SK-N-SH treated with all-trans-retinoic acid at 6 μM for 48 hours (cell line): Measurements from ENCODE around the gene PURA.

Experiments used
- ATAC-seq: fragments of 200-7000 bp; cut with Tn5 transposase; 3 replicates; pipeline ENCODE4 v1.9.1; 2020; ENCODE audit warnings: mild to moderate bottlenecking, moderate library complexity
- ARNTL ChIP-seq: fragments of 450-650 bp; formaldehyde crosslinking; IDR thresholded peaks from 2 replicates; pipeline ENCODE4 v1.5.0; 2020; ENCODE audit warnings: low read depth, mild to moderate bottlenecking, moderate library complexity, borderline replicate concordance
- BACH2 ChIP-seq: fragments of 250-450 bp; sonication (Bioruptor Pico); IDR thresholded peaks from 2 replicates; pipeline ENCODE4 v1.9.0; 2021; ENCODE audit warnings: mild to moderate bottlenecking, borderline replicate concordance
- CREB5 ChIP-seq: fragments of 250-450 bp; sonication (Bioruptor Pico); IDR thresholded peaks from 2 replicates; pipeline ENCODE4 v1.5.1; 2020; ENCODE audit warnings: low read depth, mild to moderate bottlenecking, moderate library complexity
- CSDC2 ChIP-seq: fragments of 250-450 bp; sonication (Bioruptor Pico); IDR thresholded peaks from 2 replicates; pipeline ENCODE4 v1.5.0; 2020; ENCODE audit warnings: mild to moderate bottlenecking, moderate library complexity
- CSRNP3 ChIP-seq: fragments of 250-450 bp; sonication (Bioruptor Pico); IDR thresholded peaks from 2 replicates; pipeline ENCODE4 v1.5.1; 2021; ENCODE audit warnings: mild to moderate bottlenecking, moderate library complexity
- ESRRG ChIP-seq: fragments of 250-450 bp; sonication (Bioruptor Pico); IDR thresholded peaks from 2 replicates; pipeline ENCODE4 v1.6.1; 2021; ENCODE audit warnings: mild to moderate bottlenecking
- GLIS3 ChIP-seq: fragments of 250-450 bp; sonication (Bioruptor Pico); IDR thresholded peaks from 2 replicates; pipeline ENCODE4 v1.5.0; 2020; ENCODE audit warnings: mild to moderate bottlenecking, moderate library complexity
- ISL1 ChIP-seq: fragments of 250-450 bp; sonication (Bioruptor Pico); IDR thresholded peaks from 2 replicates; pipeline ENCODE4 v2.1.2; 2022; ENCODE audit warnings: mild to moderate bottlenecking, moderate library complexity
- OSR1 ChIP-seq: fragments of 250-450 bp; sonication (Bioruptor Pico); IDR thresholded peaks from 2 replicates; pipeline ENCODE4 v1.8.0; 2022; ENCODE audit warnings: moderate library complexity, mild to moderate bottlenecking, inconsistent platforms
- POU6F1 ChIP-seq: fragments of 250-450 bp; sonication (Bioruptor Pico); IDR thresholded peaks from 2 replicates; pipeline ENCODE4 v1.8.0; 2021; ENCODE audit warnings: low read depth, mild to moderate bottlenecking, moderate library complexity, borderline replicate concordance
- PPARA ChIP-seq: fragments of 250-450 bp; sonication (Bioruptor Pico); IDR thresholded peaks from 2 replicates; pipeline ENCODE4 v1.5.0; 2020; ENCODE audit warnings: mild to moderate bottlenecking, borderline replicate concordance
- RARB ChIP-seq: fragments of 250-450 bp; sonication (Bioruptor Pico); IDR thresholded peaks from 2 replicates; pipeline ENCODE4 v1.8.0; 2021; ENCODE audit warnings: mild to moderate bottlenecking, moderate library complexity
- SNAI2 ChIP-seq: fragments of 250-450 bp; sonication (Bioruptor Pico); IDR thresholded peaks from 2 replicates; pipeline ENCODE4 v1.5.0; 2020; ENCODE audit warnings: mild to moderate bottlenecking, moderate library complexity
- TCF4 ChIP-seq: fragments of 250-450 bp; sonication (Bioruptor Pico); IDR thresholded peaks from 2 replicates; pipeline ENCODE4 v1.8.0; 2021; ENCODE audit warnings: mild to moderate bottlenecking, moderate library complexity, borderline replicate concordance
- TOX ChIP-seq: fragments of 250-450 bp; sonication (Bioruptor Pico); IDR thresholded peaks from 2 replicates; pipeline ENCODE4 v1.8.0; 2021; ENCODE audit warnings: mild to moderate bottlenecking, moderate library complexity, borderline replicate concordance
- TSHZ2 ChIP-seq: fragments of 250-450 bp; sonication (Bioruptor Pico); IDR thresholded peaks from 2 replicates; pipeline ENCODE4 v1.5.0; 2020; ENCODE audit warnings: mild to moderate bottlenecking, moderate library complexity
- ZC3H10 ChIP-seq: fragments of 250-450 bp; sonication (Bioruptor Pico); IDR thresholded peaks from 2 replicates; pipeline ENCODE4 v1.5.1; 2021; ENCODE audit warnings: mild to moderate bottlenecking, moderate library complexity
- ZFP3 ChIP-seq: fragments of 250-450 bp; sonication (Bioruptor Pico); IDR thresholded peaks from 2 replicates; pipeline ENCODE4 v1.5.0; 2020; ENCODE audit warnings: mild to moderate bottlenecking, moderate library complexity
- ZFP30 ChIP-seq: fragments of 450-650 bp; formaldehyde crosslinking; IDR thresholded peaks from 2 replicates; pipeline ENCODE4 v1.5.0; 2022; ENCODE audit warnings: mild to moderate bottlenecking, moderate library complexity
- ZNF565 ChIP-seq: fragments of 450-650 bp; formaldehyde crosslinking; conservative IDR thresholded peaks from 2 replicates; pipeline ENCODE4 v1.5.0; 2020; ENCODE audit warnings: low read depth, mild to moderate bottlenecking, moderate library complexity
- ZNF70 ChIP-seq: fragments of 450-650 bp; formaldehyde crosslinking; IDR thresholded peaks from 2 replicates; pipeline ENCODE4 v1.5.0; 2020; ENCODE audit warnings: mild to moderate bottlenecking, moderate library complexity
- ZNF8 ChIP-seq: fragments of 450-650 bp; formaldehyde crosslinking; IDR thresholded peaks from 2 replicates; pipeline ENCODE4 v1.5.0; 2020; ENCODE audit warnings: mild to moderate bottlenecking, moderate library complexity
- TF ChIP-seq, protein P1 (sequence below): fragments of 250-450 bp; sonication (Bioruptor Pico); IDR thresholded peaks from 2 replicates; pipeline ENCODE4 v1.8.0; 2020; ENCODE audit warnings: mild to moderate bottlenecking, moderate library complexity, borderline replicate concordance

PURA gene

DNA sequence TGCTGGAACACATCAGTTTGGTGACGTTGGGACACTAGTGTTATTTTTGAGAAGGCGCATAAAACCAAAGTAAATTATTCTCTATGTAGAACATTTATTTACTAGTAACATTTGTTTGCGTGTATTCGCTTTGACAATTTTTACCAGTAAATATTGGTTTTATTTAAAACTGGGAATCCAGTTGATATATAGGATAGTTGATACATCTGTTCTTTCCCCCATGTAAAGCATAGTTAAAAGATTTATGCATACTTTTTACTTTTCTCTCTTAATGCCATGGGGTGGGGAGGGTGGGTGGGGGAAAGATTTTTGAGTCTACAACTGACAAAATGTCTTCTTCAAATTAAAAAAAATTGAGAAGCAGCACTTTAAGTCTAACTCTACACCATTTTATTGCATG, 11.7 kb downstream of the PURA start, which contains the start of gene IGIP:
TSS of gene IGIP (plus strand) at position 301 of the 400 bp plus-strand sequence. CDS start 2,540 bp downstream, outside the sequence.
- ATAC-seq = no peak
- no peak for TF ChIP-seq TSHZ2 (CRISPR knock-in tag)
- no peak for TF ChIP-seq ISL1 (CRISPR knock-in tag)
- no peak for TF ChIP-seq ZNF565 (CRISPR knock-in tag)
- no peak for TF ChIP-seq CREB5 (CRISPR knock-in tag)
- TF ChIP-seq PPARA (CRISPR knock-in tag) = no peak
- TF ChIP-seq ZNF8 = no peak
- no peak for TF ChIP-seq OSR1 (CRISPR knock-in tag)
- TF ChIP-seq CSDC2 (CRISPR knock-in tag) = no peak
- no peak for TF ChIP-seq POU6F1 (CRISPR knock-in tag)
- TF ChIP-seq ZFP30 = no peak
- no peak for TF ChIP-seq TOX (CRISPR knock-in tag)
- TF ChIP-seq, protein P1, sequence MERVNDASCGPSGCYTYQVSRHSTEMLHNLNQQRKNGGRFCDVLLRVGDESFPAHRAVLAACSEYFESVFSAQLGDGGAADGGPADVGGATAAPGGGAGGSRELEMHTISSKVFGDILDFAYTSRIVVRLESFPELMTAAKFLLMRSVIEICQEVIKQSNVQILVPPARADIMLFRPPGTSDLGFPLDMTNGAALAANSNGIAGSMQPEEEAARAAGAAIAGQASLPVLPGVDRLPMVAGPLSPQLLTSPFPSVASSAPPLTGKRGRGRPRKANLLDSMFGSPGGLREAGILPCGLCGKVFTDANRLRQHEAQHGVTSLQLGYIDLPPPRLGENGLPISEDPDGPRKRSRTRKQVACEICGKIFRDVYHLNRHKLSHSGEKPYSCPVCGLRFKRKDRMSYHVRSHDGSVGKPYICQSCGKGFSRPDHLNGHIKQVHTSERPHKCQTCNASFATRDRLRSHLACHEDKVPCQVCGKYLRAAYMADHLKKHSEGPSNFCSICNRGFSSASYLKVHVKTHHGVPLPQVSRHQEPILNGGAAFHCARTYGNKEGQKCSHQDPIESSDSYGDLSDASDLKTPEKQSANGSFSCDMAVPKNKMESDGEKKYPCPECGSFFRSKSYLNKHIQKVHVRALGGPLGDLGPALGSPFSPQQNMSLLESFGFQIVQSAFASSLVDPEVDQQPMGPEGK (CRISPR knock-in tag) = no peak

DNA sequence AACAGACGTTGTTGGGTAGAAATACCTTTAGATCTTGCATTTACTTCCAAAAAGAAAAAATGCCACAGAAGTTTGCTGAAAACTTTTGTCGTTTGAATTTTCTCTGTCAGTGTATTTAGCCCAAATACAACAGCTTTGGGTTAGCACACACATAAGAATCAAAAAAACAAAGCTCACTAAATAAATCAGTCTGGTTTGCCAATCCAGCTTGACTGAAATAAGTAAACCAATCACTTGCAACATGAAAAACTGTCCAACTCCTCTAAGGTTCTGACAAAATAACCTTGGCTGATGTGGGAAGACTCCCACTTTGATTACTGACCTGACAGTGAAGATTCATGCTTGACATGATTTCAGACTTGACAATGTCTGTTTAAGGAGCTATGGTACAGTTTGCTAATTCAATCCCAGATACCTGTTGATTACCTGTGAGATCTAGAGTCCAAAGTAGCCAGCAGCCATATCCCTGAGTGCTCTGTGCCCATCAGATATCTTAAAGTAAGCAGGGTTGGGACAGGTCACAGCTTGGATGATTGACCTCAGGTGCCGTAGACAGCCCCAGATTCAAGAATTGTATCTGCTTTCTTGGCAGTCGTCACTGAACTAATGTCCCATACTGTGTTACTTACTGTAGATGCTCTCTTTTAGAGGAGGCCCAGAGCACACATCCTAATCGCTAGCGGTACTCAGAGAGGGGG, 12.6 kb downstream of the PURA start:
- TF ChIP-seq TCF4 (CRISPR knock-in tag) = no peak
- no peak for TF ChIP-seq BACH2 (CRISPR knock-in tag)
- no peak for TF ChIP-seq POU6F1 (CRISPR knock-in tag)
- TF ChIP-seq ARNTL (CRISPR knock-in tag) = no peak
- no peak for TF ChIP-seq ESRRG
- no peak for TF ChIP-seq TOX (CRISPR knock-in tag)
- TF ChIP-seq PPARA (CRISPR knock-in tag) = no peak
- no peak for TF ChIP-seq ZFP3 (CRISPR knock-in tag)
- no peak for TF ChIP-seq SNAI2 (CRISPR knock-in tag)
- TF ChIP-seq CSRNP3 (CRISPR knock-in tag) = no peak
- no peak for TF ChIP-seq ZC3H10 (CRISPR knock-in tag)
- no peak for TF ChIP-seq ZNF565 (CRISPR knock-in tag)
- no peak for TF ChIP-seq RARB (CRISPR knock-in tag)
- no peak for TF ChIP-seq CSDC2 (CRISPR knock-in tag)
- TF ChIP-seq OSR1 (CRISPR knock-in tag) = no peak
- no peak for TF ChIP-seq ZNF70 (CRISPR knock-in tag)
- no peak for TF ChIP-seq ISL1 (CRISPR knock-in tag)
- TF ChIP-seq GLIS3 (CRISPR knock-in tag) = no peak
- no peak for ATAC-seq
